Activated CD4-positive, alpha-beta T cell treated with anti-CD3 and anti-CD28 coated beads, Interleukin-2, amount 10 ng/mL, durations not matched to agents 24 days and 14 days (primary cell): Measurements from ENCODE around the gene ACKR2. TPM values are rescaled to one million over a fixed set of nuclear protein-coding genes. Genes with fewer than 3 reads are reported as not detected.
A peak's percentile ranks its signal among the peaks of the same experiment; 100 is the strongest.

ENCODE experiments used
- DNase-seq: peaks from one replicate; pipeline ENCODE4 v3.0.0; 2022
- H3K27ac Mint-ChIP-seq: one replicate; pipeline ENCODE4 v1.8.0; 2022; ENCODE audit warnings: mild to moderate bottlenecking, mixed read lengths
- H3K27me3 Mint-ChIP-seq: one replicate; pipeline ENCODE4 v1.8.0; 2022; ENCODE audit warnings: mixed read lengths
- H3K36me3 Mint-ChIP-seq: one replicate; pipeline ENCODE4 v1.8.0; 2022; ENCODE audit warnings: low read depth, mild to moderate bottlenecking, mixed read lengths
- H3K4me1 Mint-ChIP-seq: one replicate; pipeline ENCODE4 v1.8.0; 2021; ENCODE audit warnings: mixed read lengths
- H3K4me3 Mint-ChIP-seq: one replicate; pipeline ENCODE4 v1.8.0; 2022; ENCODE audit warnings: mild to moderate bottlenecking, moderate library complexity, mixed read lengths
- H3K9me3 Mint-ChIP-seq: one replicate; pipeline ENCODE4 v1.8.0; 2021; ENCODE audit warnings: mixed read lengths
- intact Hi-C: fragments of 100-400 bp; cut with micrococcal nuclease; formaldehyde crosslinking; loops from one replicate; pipeline ENCODE4 v1.15.1; 2023
- total RNA-seq: library from RNA; stranded (reverse); gene quantifications from 2 replicates; pipeline ENCODE4 v1.2.3, GENCODE V29; 2022

Gene ACKR2
- total RNA-seq, 1 donor from 2014 or later: 0.42 TPM

DNA sequence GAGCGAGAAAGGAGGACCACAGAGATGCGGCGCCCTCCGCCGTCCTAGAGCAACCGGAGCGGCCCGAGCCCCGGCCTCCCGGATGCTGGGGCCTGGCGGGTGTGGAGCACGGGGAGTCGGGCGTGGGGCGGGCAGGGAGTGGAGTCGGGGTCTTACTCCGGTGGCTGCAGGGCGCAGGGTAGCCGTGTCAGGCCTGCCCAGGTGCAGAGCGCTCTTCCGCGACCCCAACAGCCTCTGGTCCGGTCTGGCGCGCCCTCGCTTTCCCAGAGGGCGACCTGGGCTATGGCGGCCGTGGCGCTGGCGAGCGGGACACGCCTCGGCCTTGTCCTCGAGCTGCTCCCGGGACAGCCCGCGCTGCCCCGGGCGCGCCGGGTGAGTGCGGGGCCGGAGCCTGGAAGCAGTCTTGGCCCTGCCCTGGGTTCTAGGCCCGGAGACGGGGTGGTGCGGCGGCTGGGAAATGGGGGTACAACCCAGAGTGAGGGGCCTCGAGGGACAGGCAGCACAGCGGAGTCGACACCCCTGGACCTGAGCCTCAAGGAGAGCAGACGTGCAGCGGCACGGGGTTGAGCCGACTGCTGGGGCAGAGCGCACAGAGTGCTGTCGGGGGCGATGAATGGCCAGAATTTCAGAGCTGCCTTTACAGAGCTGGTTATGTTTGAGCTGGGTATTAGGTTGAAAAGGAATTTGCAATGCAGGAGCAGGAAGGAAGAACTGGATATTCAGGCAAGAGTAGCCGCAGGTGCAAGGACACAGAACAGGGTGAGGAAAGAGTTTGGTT is 97.0 kb downstream of the ACKR2 start, which contains the start of gene ZNF662:
TSS of gene ZNF662 (plus strand) at position 73 of the 778 bp plus-strand sequence. CDS start 1,973 bp downstream, outside the sequence.
- Mint-ChIP-seq H3K27ac (no peak within 1 kb of the TSS), H3K4me3 (peak within 1 kb of the TSS; percentile 67), H3K4me1 (no peaks in the 10 kb centered on the region), H3K36me3 (peaks cover 12% of the 10 kb centered on the region), H3K9me3 (peaks cover 27% of the 10 kb centered on the region), H3K27me3 (peaks cover 41% of the 10 kb centered on the region)
- DNase-seq: no peak
- intact Hi-C loops: no loop called here

DNA sequence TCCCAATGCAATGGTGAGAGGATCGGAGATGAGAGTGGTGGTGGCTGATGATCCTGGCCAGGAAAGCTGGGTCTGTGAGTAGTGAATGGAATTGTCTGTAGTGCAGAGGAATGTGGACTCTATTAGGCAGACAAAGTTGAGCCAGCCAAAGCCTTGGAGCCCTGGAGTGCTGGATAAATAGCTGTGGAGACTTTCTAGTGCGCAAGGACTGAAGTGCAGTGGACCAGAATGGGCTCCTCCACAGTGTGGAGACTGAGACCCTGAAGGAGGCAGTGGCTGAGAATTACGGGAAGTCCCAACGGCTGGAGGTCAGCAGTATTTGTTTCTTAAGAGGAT is 97.6 kb downstream of the ACKR2 start:
- Mint-ChIP-seq H3K36me3 (peaks cover 12% of the 10 kb centered on the region), H3K27me3 (peaks cover 41% of the 10 kb centered on the region), H3K4me1 (no peaks in the 10 kb centered on the region), H3K4me3 (no peak overlapping the region), H3K27ac (no peak overlapping the region), H3K9me3 (peaks cover 27% of the 10 kb centered on the region)
- intact Hi-C loops: no loop called here
- DNase-seq: no peak

DNA sequence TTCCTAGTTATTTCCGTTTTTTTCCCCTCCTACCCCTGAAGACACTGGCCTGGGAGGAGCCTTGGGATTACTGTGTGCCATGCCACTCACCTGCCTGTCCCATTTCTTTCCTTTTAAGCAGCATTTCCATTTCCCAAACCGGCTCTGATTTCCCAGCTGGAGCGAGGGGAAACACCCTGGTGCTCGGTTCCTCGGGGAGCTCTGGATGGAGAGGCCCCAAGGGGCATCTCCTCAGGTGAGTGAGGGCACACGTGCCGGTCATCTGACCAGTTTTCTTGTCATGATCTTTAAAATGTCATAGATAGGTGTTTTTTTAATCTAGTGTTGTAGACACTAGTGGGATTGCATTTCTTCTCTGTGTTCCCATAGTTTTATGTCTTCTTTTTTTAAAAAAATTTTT is 99.4 kb downstream of the ACKR2 start:
- Mint-ChIP-seq H3K9me3 (peaks cover 33% of the 10 kb centered on the region), H3K36me3 (peaks cover 12% of the 10 kb centered on the region), H3K27ac (no peak overlapping the region), H3K4me3 (no peak overlapping the region), H3K4me1 (no peaks in the 10 kb centered on the region), H3K27me3 (peaks cover 39% of the 10 kb centered on the region)
- no peak for DNase-seq
- intact Hi-C loops: no loop called here

DNA sequence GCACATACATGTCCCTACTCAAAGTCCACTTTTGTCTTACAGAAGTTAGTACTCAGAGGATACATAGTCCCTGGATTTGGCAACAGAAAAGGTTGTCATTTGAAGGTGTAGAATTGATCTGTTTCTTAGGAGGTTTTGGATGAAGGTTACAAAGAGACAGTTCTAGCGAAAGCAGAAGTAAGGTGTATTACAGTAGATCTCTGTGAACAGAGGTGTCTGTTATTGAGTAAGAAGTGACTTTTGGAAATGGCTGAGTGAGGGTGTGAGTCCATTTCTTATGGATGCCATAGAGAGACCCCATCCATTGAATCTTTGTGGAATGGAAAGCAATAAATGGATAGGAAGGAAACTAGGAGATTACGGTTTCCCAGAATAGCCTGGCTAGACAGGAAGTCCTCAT is 102.3 kb downstream of the ACKR2 start:
- Mint-ChIP-seq H3K27me3 (peaks cover 17% of the 10 kb centered on the region), H3K4me3 (no peak overlapping the region), H3K36me3 (peaks cover 10% of the 10 kb centered on the region), H3K9me3 (peaks cover 25% of the 10 kb centered on the region), H3K4me1 (no peaks in the 10 kb centered on the region), H3K27ac (no peak overlapping the region)
- intact Hi-C loops: no loop called here
- no peak for DNase-seq

DNA sequence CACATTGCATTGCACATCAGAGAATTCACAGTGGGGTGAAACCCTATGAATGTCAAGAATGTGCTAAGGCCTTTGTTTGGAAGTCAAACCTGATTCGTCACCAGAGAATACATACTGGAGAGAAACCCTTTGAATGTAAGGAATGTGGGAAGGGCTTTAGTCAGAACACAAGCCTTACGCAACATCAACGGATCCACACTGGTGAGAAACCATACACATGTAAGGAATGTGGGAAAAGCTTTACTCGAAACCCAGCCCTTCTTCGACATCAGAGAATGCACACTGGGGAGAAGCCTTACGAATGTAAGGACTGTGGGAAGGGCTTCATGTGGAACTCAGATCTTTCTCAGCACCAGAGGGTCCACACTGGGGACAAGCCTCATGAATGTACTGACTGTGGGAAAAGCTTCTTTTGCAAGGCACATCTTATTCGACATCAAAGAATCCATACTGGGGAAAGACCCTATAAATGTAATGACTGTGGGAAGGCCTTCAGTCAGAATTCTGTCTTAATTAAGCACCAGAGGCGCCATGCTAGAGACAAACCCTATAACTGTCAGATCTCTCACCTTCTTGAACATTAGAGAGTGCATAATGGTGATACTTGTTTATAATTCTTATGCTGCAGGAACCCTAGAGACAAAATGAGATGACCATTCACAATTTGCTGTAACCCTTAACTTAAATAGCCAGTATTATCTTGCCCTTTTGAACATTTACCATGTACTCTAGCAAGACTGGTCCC is 105.7 kb downstream of the ACKR2 start:
- Mint-ChIP-seq H3K4me1 (no peaks in the 10 kb centered on the region), H3K27me3 (no peaks in the 10 kb centered on the region), H3K27ac (no peak overlapping the region), H3K36me3 (peaks cover 4% of the 10 kb centered on the region), H3K9me3 (peaks cover 15% of the 10 kb centered on the region), H3K4me3 (no peak overlapping the region)
- intact Hi-C loops: no loop called here
- no peak for DNase-seq

Other genes with a start within 250 kb of the ACKR2 start
- gene SEC22C, start 227.5 kb upstream of the ACKR2 start, total RNA-seq: 36.3 and 39.6 TPM in 2 replicates
- 66.6 and 66.8 TPM in 2 replicates for gene SS18L2, start 218.6 kb upstream of the ACKR2 start, total RNA-seq
- 79.5 and 80.9 TPM in 2 replicates for gene NKTR, start 208.8 kb upstream of the ACKR2 start, total RNA-seq
- gene ZBTB47, start 155.7 kb upstream of the ACKR2 start, total RNA-seq: 1.0 and 1.1 TPM in 2 replicates
- not detected in 2 replicates for gene KLHL40, start 123.9 kb upstream of the ACKR2 start, total RNA-seq
- not detected in 2 replicates for gene HHATL, start 106.6 kb upstream of the ACKR2 start, total RNA-seq
- gene CCDC13, start 36.2 kb upstream of the ACKR2 start, total RNA-seq: 0.16 TPM in 1 of 2 replicates, not detected in the other
- 88.6 and 91.6 TPM in 2 replicates for gene HIGD1A, start 5.0 kb upstream of the ACKR2 start, total RNA-seq
- gene CYP8B1, start 66.4 kb downstream of the ACKR2 start, total RNA-seq: not detected in 2 replicates
- 0.12 and 0.19 TPM in 2 replicates for gene ZNF662, start 96.7 kb downstream of the ACKR2 start, total RNA-seq
- gene GASK1A, start 169.9 kb downstream of the ACKR2 start, total RNA-seq: not detected in 2 replicates